Smooth muscle cell (in vitro differentiated cells): ENCODE measurements around the gene TRIP10. TPM values are rescaled to one million over a fixed set of nuclear protein-coding genes. Genes with fewer than 3 reads are reported as not detected.

Source experiments
- DNase-seq: peaks from one replicate; lab custom pipeline; 2025; ENCODE audit not compliant: unreplicated experiment; lab: John Stamatoyannopoulos, UW
- H2AFZ ChIP-seq: fragments of 200-600 bp; sonication (generic); 2 replicates; pipeline ENCODE4 v1.6.0; 2016; ENCODE audit warnings: antibody characterized with exemption, low read depth, mild to moderate bottlenecking
- H3F3A ChIP-seq: fragments of 200-600 bp; sonication (generic); 2 replicates; pipeline ENCODE4 v1.6.0; 2017; ENCODE audit warnings: antibody characterized with exemption, low read depth
- H3K27ac ChIP-seq: fragments of 200-600 bp; sonication (generic); 2 replicates; pipeline ENCODE4 v1.5.1; 2016; ENCODE audit warnings: low read depth, mild to moderate bottlenecking
- H3K27me3 ChIP-seq: fragments of 200-600 bp; sonication (generic); 2 replicates; pipeline ENCODE4 v1.6.1; 2016; ENCODE audit warnings: low read depth, mild to moderate bottlenecking
- H3K36me3 ChIP-seq: fragments of 200-600 bp; sonication (generic); 2 replicates; pipeline ENCODE4 v1.5.1; 2016; ENCODE audit warnings: low read depth
- H3K4me1 ChIP-seq: fragments of 200-600 bp; sonication (generic); 2 replicates; pipeline ENCODE4 v1.5.1; 2016; ENCODE audit warnings: low read depth
- H3K4me2 ChIP-seq: fragments of 200-600 bp; sonication (generic); 2 replicates; pipeline ENCODE4 v1.6.0; 2016; ENCODE audit warnings: mild to moderate bottlenecking
- H3K4me3 ChIP-seq: fragments of 200-600 bp; sonication (generic); 2 replicates; pipeline ENCODE4 v1.5.1; 2016; ENCODE audit warnings: mild to moderate bottlenecking
- H3K79me2 ChIP-seq: fragments of 200-600 bp; sonication (generic); 2 replicates; pipeline ENCODE4 v1.6.0; 2016; ENCODE audit warnings: low read depth, mild to moderate bottlenecking
- H3K9ac ChIP-seq: fragments of 200-600 bp; sonication (generic); 2 replicates; pipeline ENCODE4 v1.6.0; 2016; ENCODE audit warnings: low read depth
- H3K9me3 ChIP-seq: fragments of 200-600 bp; sonication (generic); replicated peaks from 2 replicates; pipeline ENCODE4 v1.5.1; 2016; ENCODE audit warnings: low read depth
- H4K20me1 ChIP-seq: fragments of 200-600 bp; sonication (generic); 2 replicates; pipeline ENCODE4 v1.6.0; 2016; ENCODE audit warnings: low read depth
- WGBS: methylation state at CpG from one replicate; pipeline ENCODE4 v1.1.7; 2016; ENCODE audit warnings: low lambda C conversion rate; 5-methylcytosine and 5-hydroxymethylcytosine counted together
- polyA plus RNA-seq: library from polyadenylated mRNA; unstranded; fragments of >200 nt; fragmentation: Nextera tagmentation; extraction: Ambion mirVana; gene quantifications from 2 replicates; pipeline ENCODE4 v1.2.1, GENCODE V29; 2016
- total RNA-seq: library from RNA; depleted of rRNA; stranded (reverse); fragments of >200 nt; gene quantifications from 2 replicates; pipeline ENCODE4 v1.2.3, GENCODE V29; 2014
- TF ChIP-seq, protein P1 (sequence below): fragments of 200-600 bp; sonication (generic); IDR thresholded peaks from 2 replicates; pipeline ENCODE4 v1.5.1; 2017; ENCODE audit warnings: borderline replicate concordance, mild to moderate bottlenecking, antibody characterized with exemption; ENCODE audit not compliant: insufficient read depth, poor library complexity, severe bottlenecking

TRIP10 gene
- total and polyA plus RNA-seq, 2 experiments from 2014 or later = 55.0 to 67.8 TPM

- no peak overlapping the region for H3K4me2 ChIP-seq
- H3F3A ChIP-seq = no peaks in the 10 kb centered on the region
- H3K79me2 ChIP-seq = no peaks in the 10 kb centered on the region
- no peak overlapping the region for H2AFZ ChIP-seq
- TF ChIP-seq, protein P1, sequence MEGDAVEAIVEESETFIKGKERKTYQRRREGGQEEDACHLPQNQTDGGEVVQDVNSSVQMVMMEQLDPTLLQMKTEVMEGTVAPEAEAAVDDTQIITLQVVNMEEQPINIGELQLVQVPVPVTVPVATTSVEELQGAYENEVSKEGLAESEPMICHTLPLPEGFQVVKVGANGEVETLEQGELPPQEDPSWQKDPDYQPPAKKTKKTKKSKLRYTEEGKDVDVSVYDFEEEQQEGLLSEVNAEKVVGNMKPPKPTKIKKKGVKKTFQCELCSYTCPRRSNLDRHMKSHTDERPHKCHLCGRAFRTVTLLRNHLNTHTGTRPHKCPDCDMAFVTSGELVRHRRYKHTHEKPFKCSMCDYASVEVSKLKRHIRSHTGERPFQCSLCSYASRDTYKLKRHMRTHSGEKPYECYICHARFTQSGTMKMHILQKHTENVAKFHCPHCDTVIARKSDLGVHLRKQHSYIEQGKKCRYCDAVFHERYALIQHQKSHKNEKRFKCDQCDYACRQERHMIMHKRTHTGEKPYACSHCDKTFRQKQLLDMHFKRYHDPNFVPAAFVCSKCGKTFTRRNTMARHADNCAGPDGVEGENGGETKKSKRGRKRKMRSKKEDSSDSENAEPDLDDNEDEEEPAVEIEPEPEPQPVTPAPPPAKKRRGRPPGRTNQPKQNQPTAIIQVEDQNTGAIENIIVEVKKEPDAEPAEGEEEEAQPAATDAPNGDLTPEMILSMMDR = no peak
- H3K27me3 ChIP-seq = no peaks in the 10 kb centered on the region
- H3K27ac ChIP-seq = no peak overlapping the region
- H3K9ac ChIP-seq = no peak overlapping the region
- 85% methylated on average over 10 of the region's 10 CpGs for WGBS
- no peaks in the 10 kb centered on the region for H3K36me3 ChIP-seq
- no peaks in the 10 kb centered on the region for H4K20me1 ChIP-seq
- DNase-seq = no peak
- H3K4me3 ChIP-seq = no peak overlapping the region
- no peaks in the 10 kb centered on the region for H3K9me3 ChIP-seq
- H3K4me1 ChIP-seq = no peaks in the 10 kb centered on the region
Measured at GRCh38 chr19:6692027-6692426, 47.5 kb upstream of the TRIP10 start.

GRCh38 chr19:6693056-6693471, 46.4 kb upstream of the TRIP10 start:
- H3K4me2 ChIP-seq = no peak overlapping the region
- H3K9ac ChIP-seq = no peak overlapping the region
- WGBS = 90% methylated on average over 13 of the region's 13 CpGs
- H3K36me3 ChIP-seq = no peaks in the 10 kb centered on the region
- no peaks in the 10 kb centered on the region for H3K9me3 ChIP-seq
- no peak overlapping the region for H2AFZ ChIP-seq
- no peaks in the 10 kb centered on the region for H4K20me1 ChIP-seq
- TF ChIP-seq, protein P1 = no peak
- H3K79me2 ChIP-seq = no peaks in the 10 kb centered on the region
- H3K27ac ChIP-seq = no peak overlapping the region
- no peak for DNase-seq
- H3F3A ChIP-seq = no peaks in the 10 kb centered on the region
- H3K27me3 ChIP-seq = no peaks in the 10 kb centered on the region
- H3K4me3 ChIP-seq = no peak overlapping the region
- no peaks in the 10 kb centered on the region for H3K4me1 ChIP-seq

GRCh38 chr19:6693681-6694080, 45.8 kb upstream of the TRIP10 start:
- DNase-seq = no peak
- Histone ChIP-seq H4K20me1 (no peaks in the 10 kb centered on the region), H3K4me2 (no peak overlapping the region), H2AFZ (no peak overlapping the region), H3K27ac (no peak overlapping the region), H3K4me1 (no peaks in the 10 kb centered on the region), H3F3A (no peaks in the 10 kb centered on the region), H3K36me3 (no peaks in the 10 kb centered on the region), H3K79me2 (no peaks in the 10 kb centered on the region), H3K4me3 (no peak overlapping the region), H3K9ac (no peak overlapping the region), H3K9me3 (no peaks in the 10 kb centered on the region), H3K27me3 (no peaks in the 10 kb centered on the region)
- TF ChIP-seq, protein P1 = no peak
- WGBS = 92% methylated on average over 4 of the region's 7 CpGs

DNA sequence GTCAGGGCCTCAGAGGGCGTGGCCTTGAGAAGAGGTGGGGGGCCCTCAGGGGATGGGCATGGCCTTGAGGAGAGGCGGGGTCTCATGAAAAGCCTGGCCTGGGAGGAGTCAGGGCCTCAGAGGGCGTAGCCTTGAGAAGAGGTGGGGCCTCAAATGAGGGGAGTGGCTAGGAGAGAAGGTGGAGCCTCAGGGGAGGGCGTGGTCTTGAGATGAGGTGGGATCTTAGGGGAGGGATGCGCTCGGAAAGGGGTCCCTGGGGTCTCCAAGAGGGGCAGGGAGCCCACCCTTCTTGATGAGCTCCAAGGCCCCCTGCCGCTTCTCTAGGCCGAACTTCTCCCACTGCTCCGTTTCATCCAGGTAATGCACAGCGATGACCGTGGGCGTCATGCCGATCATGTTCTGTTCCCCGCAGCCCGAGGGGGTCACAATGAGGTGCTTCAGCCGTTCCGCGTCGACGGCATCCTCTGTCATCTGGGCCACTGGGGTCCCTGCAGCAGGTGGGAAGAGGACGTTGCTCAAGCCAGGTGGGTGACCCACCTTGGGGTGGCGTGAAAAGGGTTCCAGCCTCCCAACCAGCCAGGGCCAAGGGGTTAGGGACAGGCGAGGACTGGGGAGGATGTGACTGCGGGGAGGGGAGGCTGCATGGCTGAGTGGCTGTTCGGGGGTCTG, 45.2 kb upstream of the TRIP10 start:
- H3K27ac ChIP-seq = no peak overlapping the region
- TF ChIP-seq, protein P1 = no peak
- no peak for DNase-seq
- no peaks in the 10 kb centered on the region for H3K79me2 ChIP-seq
- 98% methylated on average over 20 of the region's 25 CpGs for WGBS
- H3K27me3 ChIP-seq = no peaks in the 10 kb centered on the region
- no peak overlapping the region for H3K4me3 ChIP-seq
- H3F3A ChIP-seq = no peaks in the 10 kb centered on the region
- no peak overlapping the region for H3K9ac ChIP-seq
- H3K36me3 ChIP-seq = no peaks in the 10 kb centered on the region
- no peak overlapping the region for H2AFZ ChIP-seq
- H4K20me1 ChIP-seq = no peaks in the 10 kb centered on the region
- no peak overlapping the region for H3K4me2 ChIP-seq
- no peaks in the 10 kb centered on the region for H3K9me3 ChIP-seq
- H3K4me1 ChIP-seq = no peaks in the 10 kb centered on the region
